Globus pallidus (tissue), 1 donor: ENCODE data around the gene HSD17B12.

Experiments used
- DNase-seq: peaks from one replicate; pipeline ENCODE4 v3.0.0-alpha.2; 2015; ENCODE audit warnings: low spot score

HSD17B12 gene

GRCh38 chr11:43688394-43688793 lies 7.9 kb downstream of the HSD17B12 start:
- no peak for DNase-seq

GRCh38 chr11:43689167-43689566 lies 8.6 kb downstream of the HSD17B12 start:
- DNase-seq, result no peak

- DNase-seq, result no peak
These were observed 10.6 kb downstream of the HSD17B12 start for GRCh38 chr11:43690929-43691725.

- DNase-seq, result no peak
These were observed 11.3 kb downstream of the HSD17B12 start for GRCh38 chr11:43691806-43692205.

- DNase-seq, result no peak
These were observed 12.5 kb downstream of the HSD17B12 start for GRCh38 chr11:43693069-43693468.

- no peak for DNase-seq
These were observed 13.2 kb downstream of the HSD17B12 start for GRCh38 chr11:43693731-43694130.

- no peak for DNase-seq
These were observed 13.9 kb downstream of the HSD17B12 start for GRCh38 chr11:43694477-43694876.

- no peak for DNase-seq
These were observed 17.1 kb downstream of the HSD17B12 start for GRCh38 chr11:43697679-43698078.

- DNase-seq, result no peak
These were observed 19.3 kb downstream of the HSD17B12 start for GRCh38 chr11:43699870-43700269.

- no peak for DNase-seq
These were observed 26.1 kb downstream of the HSD17B12 start for GRCh38 chr11:43706631-43707030.

- no peak for DNase-seq
These were observed 28.2 kb downstream of the HSD17B12 start for GRCh38 chr11:43708776-43709175.

GRCh38 chr11:43709689-43710088 lies 29.2 kb downstream of the HSD17B12 start:
- DNase-seq, result no peak

GRCh38 chr11:43712676-43713075 lies 32.1 kb downstream of the HSD17B12 start:
- no peak for DNase-seq

- no peak for DNase-seq
These were observed 37.8 kb downstream of the HSD17B12 start for GRCh38 chr11:43718373-43718772.

GRCh38 chr11:43723617-43724016 lies 43.1 kb downstream of the HSD17B12 start:
- no peak for DNase-seq

- DNase-seq, result no peak
These were observed 51.7 kb downstream of the HSD17B12 start for GRCh38 chr11:43732225-43732624.

- DNase-seq, result no peak
These were observed 53.7 kb downstream of the HSD17B12 start for GRCh38 chr11:43734256-43734655.

- DNase-seq, result no peak
These were observed 54.6 kb downstream of the HSD17B12 start for GRCh38 chr11:43735115-43735514.

GRCh38 chr11:43735961-43736360 lies 55.4 kb downstream of the HSD17B12 start:
- no peak for DNase-seq

- peak; percentile 48 for DNase-seq
These were observed 56.1 kb downstream of the HSD17B12 start for GRCh38 chr11:43736502-43737200.

- DNase-seq, result no peak
These were observed 56.7 kb downstream of the HSD17B12 start for GRCh38 chr11:43737201-43737590.

GRCh38 chr11:43738600-43739409 lies 58.3 kb downstream of the HSD17B12 start:
- no peak for DNase-seq

- DNase-seq, result no peak
These were observed 66.1 kb downstream of the HSD17B12 start for GRCh38 chr11:43746670-43747069.
